ENCODE data around the gene TBX4.

- no peak for TF ChIP-seq ZSCAN29 (IDR thresholded peaks at IDR 0.05)
- TF ChIP-seq, protein P1, sequence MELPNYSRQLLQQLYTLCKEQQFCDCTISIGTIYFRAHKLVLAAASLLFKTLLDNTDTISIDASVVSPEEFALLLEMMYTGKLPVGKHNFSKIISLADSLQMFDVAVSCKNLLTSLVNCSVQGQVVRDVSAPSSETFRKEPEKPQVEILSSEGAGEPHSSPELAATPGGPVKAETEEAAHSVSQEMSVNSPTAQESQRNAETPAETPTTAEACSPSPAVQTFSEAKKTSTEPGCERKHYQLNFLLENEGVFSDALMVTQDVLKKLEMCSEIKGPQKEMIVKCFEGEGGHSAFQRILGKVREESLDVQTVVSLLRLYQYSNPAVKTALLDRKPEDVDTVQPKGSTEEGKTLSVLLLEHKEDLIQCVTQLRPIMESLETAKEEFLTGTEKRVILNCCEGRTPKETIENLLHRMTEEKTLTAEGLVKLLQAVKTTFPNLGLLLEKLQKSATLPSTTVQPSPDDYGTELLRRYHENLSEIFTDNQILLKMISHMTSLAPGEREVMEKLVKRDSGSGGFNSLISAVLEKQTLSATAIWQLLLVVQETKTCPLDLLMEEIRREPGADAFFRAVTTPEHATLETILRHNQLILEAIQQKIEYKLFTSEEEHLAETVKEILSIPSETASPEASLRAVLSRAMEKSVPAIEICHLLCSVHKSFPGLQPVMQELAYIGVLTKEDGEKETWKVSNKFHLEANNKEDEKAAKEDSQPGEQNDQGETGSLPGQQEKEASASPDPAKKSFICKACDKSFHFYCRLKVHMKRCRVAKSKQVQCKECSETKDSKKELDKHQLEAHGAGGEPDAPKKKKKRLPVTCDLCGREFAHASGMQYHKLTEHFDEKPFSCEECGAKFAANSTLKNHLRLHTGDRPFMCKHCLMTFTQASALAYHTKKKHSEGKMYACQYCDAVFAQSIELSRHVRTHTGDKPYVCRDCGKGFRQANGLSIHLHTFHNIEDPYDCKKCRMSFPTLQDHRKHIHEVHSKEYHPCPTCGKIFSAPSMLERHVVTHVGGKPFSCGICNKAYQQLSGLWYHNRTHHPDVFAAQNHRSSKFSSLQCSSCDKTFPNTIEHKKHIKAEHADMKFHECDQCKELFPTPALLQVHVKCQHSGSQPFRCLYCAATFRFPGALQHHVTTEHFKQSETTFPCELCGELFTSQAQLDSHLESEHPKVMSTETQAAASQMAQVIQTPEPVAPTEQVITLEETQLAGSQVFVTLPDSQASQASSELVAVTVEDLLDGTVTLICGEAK (IDR thresholded peaks at IDR 0.05) = no peak
- TF ChIP-seq, protein P1 (CRISPR knock-in tag; IDR thresholded peaks at IDR 0.05) = no peak
- TF ChIP-seq ARID2 (IDR thresholded peaks at IDR 0.05) = no peak
- TF ChIP-seq NFYB (IDR thresholded peaks at IDR 0.05; ENCODE audit: extremely low read depth, insufficient read length) = no peak
- TF ChIP-seq JUNB (CRISPR knock-in tag; conservative IDR thresholded peaks at IDR 0.05) = no peak
- TF ChIP-seq BRCA1 (IDR thresholded peaks at IDR 0.05) = no peak
- no peak for TF ChIP-seq BRCA1 (CRISPR knock-in tag; IDR thresholded peaks at IDR 0.05)
- TF ChIP-seq, protein P2, sequence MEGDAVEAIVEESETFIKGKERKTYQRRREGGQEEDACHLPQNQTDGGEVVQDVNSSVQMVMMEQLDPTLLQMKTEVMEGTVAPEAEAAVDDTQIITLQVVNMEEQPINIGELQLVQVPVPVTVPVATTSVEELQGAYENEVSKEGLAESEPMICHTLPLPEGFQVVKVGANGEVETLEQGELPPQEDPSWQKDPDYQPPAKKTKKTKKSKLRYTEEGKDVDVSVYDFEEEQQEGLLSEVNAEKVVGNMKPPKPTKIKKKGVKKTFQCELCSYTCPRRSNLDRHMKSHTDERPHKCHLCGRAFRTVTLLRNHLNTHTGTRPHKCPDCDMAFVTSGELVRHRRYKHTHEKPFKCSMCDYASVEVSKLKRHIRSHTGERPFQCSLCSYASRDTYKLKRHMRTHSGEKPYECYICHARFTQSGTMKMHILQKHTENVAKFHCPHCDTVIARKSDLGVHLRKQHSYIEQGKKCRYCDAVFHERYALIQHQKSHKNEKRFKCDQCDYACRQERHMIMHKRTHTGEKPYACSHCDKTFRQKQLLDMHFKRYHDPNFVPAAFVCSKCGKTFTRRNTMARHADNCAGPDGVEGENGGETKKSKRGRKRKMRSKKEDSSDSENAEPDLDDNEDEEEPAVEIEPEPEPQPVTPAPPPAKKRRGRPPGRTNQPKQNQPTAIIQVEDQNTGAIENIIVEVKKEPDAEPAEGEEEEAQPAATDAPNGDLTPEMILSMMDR (IDR thresholded peaks at IDR 0.05 in 2 of 3, conservative IDR thresholded peaks at IDR 0.05 in 1 of 3; ENCODE audit: insufficient read depth in 2 of 3, low read depth in 1 of 3, low read length in 3 of 3) = no peak
- no peak for TF ChIP-seq CBX8 (IDR thresholded peaks at IDR 0.05; ENCODE audit: borderline replicate concordance, extremely low read depth, low read depth, low read length, poor library complexity, severe bottlenecking)
- no peak for TF ChIP-seq ZFP36 (IDR thresholded peaks at IDR 0.05; ENCODE audit: low read depth, low read length, partially characterized antibody)
- TF ChIP-seq POLR2A (conservative IDR thresholded peaks at IDR 0.05) = no peak
- TF ChIP-seq HEY1 (CRISPR knock-in tag; IDR thresholded peaks at IDR 0.05; ENCODE audit: borderline replicate concordance) = no peak
- TF ChIP-seq ZC3H4 (CRISPR knock-in tag; IDR thresholded peaks at IDR 0.05; ENCODE audit: borderline replicate concordance) = no peak
- TF ChIP-seq, protein P3, sequence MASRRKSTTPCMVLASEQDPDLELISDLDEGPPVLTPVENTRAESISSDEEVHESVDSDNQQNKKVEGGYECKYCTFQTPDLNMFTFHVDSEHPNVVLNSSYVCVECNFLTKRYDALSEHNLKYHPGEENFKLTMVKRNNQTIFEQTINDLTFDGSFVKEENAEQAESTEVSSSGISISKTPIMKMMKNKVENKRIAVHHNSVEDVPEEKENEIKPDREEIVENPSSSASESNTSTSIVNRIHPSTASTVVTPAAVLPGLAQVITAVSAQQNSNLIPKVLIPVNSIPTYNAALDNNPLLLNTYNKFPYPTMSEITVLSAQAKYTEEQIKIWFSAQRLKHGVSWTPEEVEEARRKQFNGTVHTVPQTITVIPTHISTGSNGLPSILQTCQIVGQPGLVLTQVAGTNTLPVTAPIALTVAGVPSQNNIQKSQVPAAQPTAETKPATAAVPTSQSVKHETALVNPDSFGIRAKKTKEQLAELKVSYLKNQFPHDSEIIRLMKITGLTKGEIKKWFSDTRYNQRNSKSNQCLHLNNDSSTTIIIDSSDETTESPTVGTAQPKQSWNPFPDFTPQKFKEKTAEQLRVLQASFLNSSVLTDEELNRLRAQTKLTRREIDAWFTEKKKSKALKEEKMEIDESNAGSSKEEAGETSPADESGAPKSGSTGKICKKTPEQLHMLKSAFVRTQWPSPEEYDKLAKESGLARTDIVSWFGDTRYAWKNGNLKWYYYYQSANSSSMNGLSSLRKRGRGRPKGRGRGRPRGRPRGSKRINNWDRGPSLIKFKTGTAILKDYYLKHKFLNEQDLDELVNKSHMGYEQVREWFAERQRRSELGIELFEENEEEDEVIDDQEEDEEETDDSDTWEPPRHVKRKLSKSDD (conservative IDR thresholded peaks at IDR 0.05; ENCODE audit: low read length) = no peak
Observed at GRCh38 chr17:61476476-61477203, 24.4 kb downstream of the TBX4 start.

Measured in K562 (cell line).